Stomach (tissue), 9 donors: ENCODE results near the gene MRPS31. TPM values are rescaled to one million over a fixed set of nuclear protein-coding genes. Genes with fewer than 3 reads are reported as not detected.

Experiments
- DNase-seq, 2 donors: peaks; one replicate each; pipeline versions ENCODE4 v3.0.0 to v3.0.0-alpha.2; 2013 to 2019
- H3K27ac ChIP-seq, 5 donors: fragments of 200-600 bp in 4 of 5; sonication (generic) in 4 of 5; one replicate each; pipeline ENCODE4 v1.5.1; 2013 to 2019; ENCODE audit warnings: mild to moderate bottlenecking in 1 of 5, moderate library complexity in 1 of 5
- H3K27me3 ChIP-seq, 3 donors: fragments of 200-600 bp; sonication (generic); one replicate each; pipeline ENCODE4 v1.5.1; 2017 to 2019; ENCODE audit warnings: mixed run types in 1 of 3
- H3K36me3 ChIP-seq, 4 donors: fragments of 200-600 bp; sonication (generic); 1 replicate in 3 of 4; 2 replicates in 1 of 4; pipeline ENCODE4 v1.5.1; 2016 to 2019
- H3K4me1 ChIP-seq, 4 donors: fragments of 200-600 bp; sonication (generic); one replicate each; pipeline ENCODE4 v1.5.1; 2016 to 2019
- H3K4me3 ChIP-seq, 4 donors: fragments of 200-600 bp; sonication (generic) in 3 of 4; one replicate each; pipeline ENCODE4 v1.5.1; 2016 to 2019; ENCODE audit warnings: mild to moderate bottlenecking in 1 of 4
- H3K9me3 ChIP-seq, 4 donors: fragments of 200-600 bp; sonication (generic); one replicate each; pipeline ENCODE4 v1.5.1; 2016 to 2019
- CTCF ChIP-seq, 7 experiments: fragments of 450-650 bp in 4 of 7; fragments of 200-600 bp in 3 of 7; sonication (generic) in 3 of 7; IDR thresholded peaks; one replicate each; pipeline ENCODE4 v1.5.1; 2016 to 2019; ENCODE audit warnings: antibody characterized with exemption in 7 of 7, control low read depth in 2 of 7, mild to moderate bottlenecking in 1 of 7
- EP300 ChIP-seq: sonication (generic); formaldehyde crosslinking; IDR thresholded peaks from one replicate; pipeline ENCODE4 v1.6.1; 2017; ENCODE audit warnings: antibody characterized with exemption
- POLR2A ChIP-seq, 4 donors: fragments of 450-650 bp; IDR thresholded peaks; one replicate each; pipeline ENCODE4 v1.6.1; 2016; ENCODE audit warnings: antibody characterized with exemption in 4 of 4, control low read depth in 2 of 4, mild to moderate bottlenecking in 1 of 4, moderate library complexity in 1 of 4
- POLR2AphosphoS5 ChIP-seq, 3 donors: sonication (generic); formaldehyde crosslinking; IDR thresholded peaks; one replicate each; pipeline ENCODE4 v1.6.1; 2016; ENCODE audit warnings: antibody characterized with exemption in 3 of 3
- WGBS, 5 donors: extraction: QIAGEN DNeasy Blood & Tissue Kit in 3 of 5; methylation state at CpG; one replicate each; pipeline versions ENCODE4 v1.1.5 to v1.1.7; 2013 to 2018; 5-methylcytosine and 5-hydroxymethylcytosine counted together
- intact Hi-C: fragments of 100-400 bp; cut with DNase I; formaldehyde crosslinking; loops from one replicate; pipeline ENCODE4 v1.15.1; 2023; ENCODE audit warnings: low total_unique reads
- polyA plus RNA-seq, 3 donors: library from polyadenylated mRNA; stranded (reverse); fragments of 200-250 nt; gene quantifications; one replicate each; pipeline ENCODE4 v1.2.3, GENCODE V29; 2013
- total RNA-seq, 5 donors: library from RNA; depleted of rRNA; stranded (reverse); fragments of >200 nt; gene quantifications; one replicate each; pipeline versions ENCODE4 v1.1.0 to v1.2.3, GENCODE V29; 2014 to 2016
- donor health status: healthy with polysubstance abuse.
- donor health status: Bipolar disorder and iron deficiency.
- donor health status: healthy.

The MRPS31 gene
- total and polyA plus RNA-seq, 8 donors: 6.2 to 43.8 (median 24.9) TPM

DNA sequence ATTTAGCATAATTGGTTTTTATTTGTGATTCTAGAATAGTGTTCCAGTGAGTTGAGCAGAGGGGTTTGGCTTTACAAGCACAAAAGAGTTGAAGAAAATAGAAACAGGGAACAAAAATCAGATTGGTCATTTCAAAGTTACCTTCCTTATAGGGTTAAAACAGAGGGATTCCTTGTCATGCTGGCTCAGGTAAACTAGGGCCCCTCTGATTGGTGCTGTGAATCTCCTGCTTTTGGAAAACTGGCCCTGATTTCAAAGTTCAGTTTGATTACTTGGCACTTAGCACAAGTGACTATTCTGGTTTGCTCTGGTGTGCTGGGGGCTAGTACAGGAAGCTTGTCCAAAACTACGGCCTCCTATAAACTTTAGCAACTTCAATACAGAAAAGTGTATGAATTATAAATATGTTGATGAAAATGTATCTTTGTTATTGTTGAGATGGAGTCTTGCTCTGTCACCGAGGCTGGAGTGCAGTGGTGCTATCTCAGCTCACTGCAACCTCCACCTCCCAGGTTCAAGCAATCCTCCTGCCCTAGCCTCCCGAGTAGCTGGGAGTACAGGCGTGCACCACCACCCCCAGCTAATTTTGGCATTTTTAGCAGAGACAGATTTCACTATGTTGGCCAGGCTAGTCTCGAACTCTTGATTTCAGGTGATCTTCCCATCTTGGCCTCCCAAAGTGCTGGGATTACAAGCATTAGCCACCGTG lies 1.9 kb upstream of the MRPS31 start:
- TF ChIP-seq POLR2AphosphoS5 (IDR thresholded peaks at IDR 0.05) (no peak), POLR2A (IDR thresholded peaks at IDR 0.05) (no peak), EP300 (no peak), CTCF (IDR thresholded peaks at IDR 0.05) (no peak)
- intact Hi-C loops: no loop called here
- 84 to 94% (median 88%) methylated on average over 6 of the region's 6 CpGs for WGBS, 5 donors

DNA sequence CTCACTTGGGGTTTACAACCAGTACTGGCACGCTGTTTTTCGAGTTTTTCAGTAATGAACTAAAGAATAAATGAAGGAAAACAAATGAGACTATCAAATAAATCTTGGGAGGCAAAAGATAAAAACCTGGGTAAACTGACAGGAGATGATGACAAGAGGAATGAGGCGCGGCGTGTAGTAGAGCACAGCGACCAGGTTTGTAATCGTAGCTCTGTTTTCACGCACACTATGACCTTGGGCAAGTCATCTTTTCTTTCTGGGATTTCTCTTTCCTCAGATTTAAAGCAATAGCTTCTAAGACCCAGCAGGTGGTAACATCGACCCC lies 419 bp downstream of the MRPS31 start:
- no peak for TF ChIP-seq EP300
- no peak for TF ChIP-seq POLR2A (IDR thresholded peaks at IDR 0.05)
- TF ChIP-seq CTCF (IDR thresholded peaks at IDR 0.05): no peak
- no peak for TF ChIP-seq POLR2AphosphoS5 (IDR thresholded peaks at IDR 0.05)
- intact Hi-C loops: no loop called here
- WGBS, 5 donors: 0 to 1% (median 1%) methylated on average over 9 of the region's 9 CpGs

More for the DNA sequence above, 1.9 kb upstream of the MRPS31 start:
- H3K27me3 ChIP-seq: no peaks in the 10 kb centered on the region
- no peak overlapping the region for H3K4me3 ChIP-seq
- H3K27ac ChIP-seq: no peak overlapping the region
- H3K36me3 ChIP-seq: no peaks in the 10 kb centered on the region
- H3K9me3 ChIP-seq: no peaks in the 10 kb centered on the region
- DNase-seq: no peak
- H3K4me1 ChIP-seq: peaks cover 6 to 20% (median 12%) of the 10 kb centered on the region in 4 donors

DNA sequence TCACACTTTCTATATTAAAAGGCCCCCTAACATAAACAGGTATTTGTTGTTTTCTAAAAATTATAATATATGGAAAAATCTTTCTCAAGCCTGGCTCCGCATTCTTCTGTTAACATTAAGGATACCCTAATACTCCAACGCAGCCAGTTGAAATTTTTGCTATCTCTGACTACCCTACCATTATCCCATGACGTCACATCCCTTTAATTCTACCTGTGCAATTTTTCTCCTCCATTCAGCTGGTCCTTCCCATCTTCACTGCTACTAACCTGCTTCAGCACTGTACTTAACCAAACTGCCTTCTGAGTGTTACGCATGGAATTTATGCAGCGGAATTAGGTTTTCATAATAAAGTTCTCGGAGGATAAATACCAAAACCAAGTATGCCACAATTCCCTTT lies 1.0 kb downstream of the MRPS31 start:
- intact Hi-C loops: no loop called here
- Histone ChIP-seq H3K27ac (peak overlapping the region in 3 of 5 donors; percentile 81 to 90 (median 88)), H3K4me3 (peak overlapping the region; percentile 68 to 75 (median 72)), H3K27me3 (no peaks in the 10 kb centered on the region), H3K4me1 (peaks cover 6 to 19% (median 13%) of the 10 kb centered on the region in 4 donors), H3K36me3 (peaks cover 0 to 22% (median 12%) of the 10 kb centered on the region in 4 donors), H3K9me3 (no peaks in the 10 kb centered on the region)
- WGBS, 5 donors: 74 to 80% (median 77%) methylated on average over 6 of the region's 6 CpGs
- TF ChIP-seq CTCF (IDR thresholded peaks at IDR 0.05) (no peak), EP300 (no peak), POLR2A (IDR thresholded peaks at IDR 0.05) (no peak), POLR2AphosphoS5 (IDR thresholded peaks at IDR 0.05) (no peak)
- DNase-seq: no peak

More for the DNA sequence above, 419 bp downstream of the MRPS31 start:
- no peaks in the 10 kb centered on the region for H3K27me3 ChIP-seq
- peaks cover 4 to 13% (median 9%) of the 10 kb centered on the region in 4 donors for H3K4me1 ChIP-seq
- H3K4me3 ChIP-seq: peak overlapping the region; percentile 68 to 75 (median 72)
- no peak for DNase-seq
- peaks cover 0 to 16% (median 12%) of the 10 kb centered on the region in 4 donors for H3K36me3 ChIP-seq
- H3K9me3 ChIP-seq: no peaks in the 10 kb centered on the region
- peak overlapping the region; percentile 80 to 90 (median 87) for H3K27ac ChIP-seq

DNA sequence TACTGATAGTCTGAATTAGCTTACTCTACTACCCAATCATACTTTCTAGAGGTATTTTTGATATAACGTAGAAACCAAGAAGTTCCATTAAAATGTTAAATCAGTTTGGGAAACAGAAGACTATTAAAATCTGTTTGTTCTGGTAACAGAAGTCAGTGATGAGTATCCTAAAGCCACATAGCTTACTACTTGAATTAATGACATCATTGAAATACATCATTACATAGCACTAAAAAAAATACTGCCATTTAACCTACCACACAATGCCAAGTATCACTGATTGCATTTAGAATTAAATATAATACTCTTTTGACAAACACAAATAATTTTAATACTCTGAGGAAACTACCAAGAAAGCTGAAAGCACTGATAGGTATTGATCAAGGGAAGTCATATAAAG lies 5.4 kb downstream of the MRPS31 start:
- Histone ChIP-seq H3K9me3 (no peaks in the 10 kb centered on the region), H3K36me3 (peaks cover 0 to 55% (median 32%) of the 10 kb centered on the region in 4 donors), H3K4me3 (no peak overlapping the region), H3K27me3 (no peaks in the 10 kb centered on the region), H3K4me1 (peaks cover 6 to 32% (median 24%) of the 10 kb centered on the region in 4 donors), H3K27ac (no peak overlapping the region)
- no peak for DNase-seq
- intact Hi-C loops: no loop called here
- TF ChIP-seq CTCF (IDR thresholded peaks at IDR 0.05): no peak
- TF ChIP-seq POLR2A (IDR thresholded peaks at IDR 0.05): no peak
- TF ChIP-seq POLR2AphosphoS5 (IDR thresholded peaks at IDR 0.05): no peak
- no peak for TF ChIP-seq EP300
- WGBS, 5 donors: 90 to 94% (median 91%) methylated on average over 1 of the region's 1 CpG
